SH-SY5Y (cell line): ENCODE measurements around the gene SMIM32.

Experiments used
- GATA2 ChIP-seq: IDR thresholded peaks from 2 replicates; pipeline ENCODE4 v1.6.1; 2011; ENCODE audit warnings: mild to moderate bottlenecking, low read depth, low read length
- GATA3 ChIP-seq: IDR thresholded peaks from 2 replicates; pipeline ENCODE4 v1.6.1; 2011; ENCODE audit warnings: low read depth, mild to moderate bottlenecking, low read length, moderate library complexity

- TF ChIP-seq GATA3 (no peak), GATA2 (no peak)
These were observed 39.4 kb upstream of the SMIM32 start for GRCh38 chr5:136232316-136232715.
